ENCODE results near the gene DPF3. TPM values are rescaled to one million over a fixed set of nuclear protein-coding genes. Genes with fewer than 3 reads are reported as not detected.
A peak's percentile ranks its signal among the peaks of the same experiment; 100 is the strongest.

Gene DPF3
- total RNA-seq, 1 experiment from 2014 or later = 0.31 TPM

DNA sequence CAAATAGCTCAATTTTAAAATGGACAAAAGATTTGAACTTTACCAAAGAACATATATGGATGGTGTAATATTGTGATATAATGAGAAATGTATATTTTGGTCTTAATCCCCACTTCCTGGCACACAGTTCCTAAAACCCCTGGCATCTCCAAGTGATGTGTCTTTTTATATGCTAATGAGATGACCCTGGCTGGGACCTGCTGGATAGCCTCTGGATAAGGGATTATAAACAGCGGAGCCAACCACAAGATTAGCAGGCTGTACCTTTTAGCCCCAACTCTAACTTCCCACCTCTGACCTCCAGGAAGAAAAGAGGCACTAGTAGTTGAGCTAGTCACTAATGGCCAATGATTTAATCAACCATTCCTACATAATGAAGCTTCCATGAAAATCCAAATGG, 130.0 kb downstream of the DPF3 start:
- Mint-ChIP-seq H3K4me1 (peaks cover 5% of the 10 kb centered on the region), H3K9me3 (peaks cover 62% of the 10 kb centered on the region), H3K27ac (no peak overlapping the region), H3K27me3 (ENCODE audit: low read depth) (no peaks in the 10 kb centered on the region; the same call in 1 of the 2 replicates), H3K4me3 (no peak overlapping the region), H3K36me3 (peaks cover 32% of the 10 kb centered on the region)
- CTCF ChIA-PET = no interaction called here
- POLR2A ChIA-PET = interaction anchor here (0.7 kb wide), 1 partner anchor 125 kb away, joined by 3 read pairs; no protein-coding TSS in a partner anchor
- ATAC-seq = peak; percentile 73
- DNase-seq (ENCODE audit: low spot score) = no peak
- TF ChIP-seq, protein P1, sequence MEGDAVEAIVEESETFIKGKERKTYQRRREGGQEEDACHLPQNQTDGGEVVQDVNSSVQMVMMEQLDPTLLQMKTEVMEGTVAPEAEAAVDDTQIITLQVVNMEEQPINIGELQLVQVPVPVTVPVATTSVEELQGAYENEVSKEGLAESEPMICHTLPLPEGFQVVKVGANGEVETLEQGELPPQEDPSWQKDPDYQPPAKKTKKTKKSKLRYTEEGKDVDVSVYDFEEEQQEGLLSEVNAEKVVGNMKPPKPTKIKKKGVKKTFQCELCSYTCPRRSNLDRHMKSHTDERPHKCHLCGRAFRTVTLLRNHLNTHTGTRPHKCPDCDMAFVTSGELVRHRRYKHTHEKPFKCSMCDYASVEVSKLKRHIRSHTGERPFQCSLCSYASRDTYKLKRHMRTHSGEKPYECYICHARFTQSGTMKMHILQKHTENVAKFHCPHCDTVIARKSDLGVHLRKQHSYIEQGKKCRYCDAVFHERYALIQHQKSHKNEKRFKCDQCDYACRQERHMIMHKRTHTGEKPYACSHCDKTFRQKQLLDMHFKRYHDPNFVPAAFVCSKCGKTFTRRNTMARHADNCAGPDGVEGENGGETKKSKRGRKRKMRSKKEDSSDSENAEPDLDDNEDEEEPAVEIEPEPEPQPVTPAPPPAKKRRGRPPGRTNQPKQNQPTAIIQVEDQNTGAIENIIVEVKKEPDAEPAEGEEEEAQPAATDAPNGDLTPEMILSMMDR (IDR thresholded peaks at IDR 0.05) = no peak
- TF ChIP-seq RORB (CRISPR knock-in tag; IDR thresholded peaks at IDR 0.05) (no peak), ZNF671 (CRISPR knock-in tag; IDR thresholded peaks at IDR 0.05) (no peak), TEAD1 (CRISPR knock-in tag; IDR thresholded peaks at IDR 0.05) (no peak), KAT7 (CRISPR knock-in tag; IDR thresholded peaks at IDR 0.05; ENCODE audit: borderline replicate concordance) (no peak)
- TF ChIP-seq, protein P2, sequence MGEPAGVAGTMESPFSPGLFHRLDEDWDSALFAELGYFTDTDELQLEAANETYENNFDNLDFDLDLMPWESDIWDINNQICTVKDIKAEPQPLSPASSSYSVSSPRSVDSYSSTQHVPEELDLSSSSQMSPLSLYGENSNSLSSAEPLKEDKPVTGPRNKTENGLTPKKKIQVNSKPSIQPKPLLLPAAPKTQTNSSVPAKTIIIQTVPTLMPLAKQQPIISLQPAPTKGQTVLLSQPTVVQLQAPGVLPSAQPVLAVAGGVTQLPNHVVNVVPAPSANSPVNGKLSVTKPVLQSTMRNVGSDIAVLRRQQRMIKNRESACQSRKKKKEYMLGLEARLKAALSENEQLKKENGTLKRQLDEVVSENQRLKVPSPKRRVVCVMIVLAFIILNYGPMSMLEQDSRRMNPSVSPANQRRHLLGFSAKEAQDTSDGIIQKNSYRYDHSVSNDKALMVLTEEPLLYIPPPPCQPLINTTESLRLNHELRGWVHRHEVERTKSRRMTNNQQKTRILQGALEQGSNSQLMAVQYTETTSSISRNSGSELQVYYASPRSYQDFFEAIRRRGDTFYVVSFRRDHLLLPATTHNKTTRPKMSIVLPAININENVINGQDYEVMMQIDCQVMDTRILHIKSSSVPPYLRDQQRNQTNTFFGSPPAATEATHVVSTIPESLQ (CRISPR knock-in tag; IDR thresholded peaks at IDR 0.05) = no peak

DNA sequence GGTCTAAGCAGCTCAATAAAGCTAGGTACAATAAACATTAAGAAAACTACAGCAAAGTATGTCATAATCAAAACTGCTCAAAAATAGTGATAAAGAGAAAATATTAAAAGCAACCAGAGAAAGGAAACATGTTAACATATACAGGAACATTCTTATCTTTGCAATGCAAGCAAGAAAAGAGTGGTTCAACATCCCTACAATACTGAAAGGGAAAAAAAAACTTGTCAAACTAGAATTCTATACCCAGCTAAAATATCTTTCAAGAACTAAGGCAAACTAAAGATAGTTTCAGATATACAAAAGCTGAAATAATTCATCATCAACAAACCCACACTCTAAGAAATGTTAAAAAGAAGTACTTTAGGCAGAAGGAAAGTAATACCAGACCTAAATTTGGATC, 134.2 kb downstream of the DPF3 start:
- ATAC-seq = no peak
- no peak overlapping the region for H3K27ac Mint-ChIP-seq
- TF ChIP-seq, protein P3, sequence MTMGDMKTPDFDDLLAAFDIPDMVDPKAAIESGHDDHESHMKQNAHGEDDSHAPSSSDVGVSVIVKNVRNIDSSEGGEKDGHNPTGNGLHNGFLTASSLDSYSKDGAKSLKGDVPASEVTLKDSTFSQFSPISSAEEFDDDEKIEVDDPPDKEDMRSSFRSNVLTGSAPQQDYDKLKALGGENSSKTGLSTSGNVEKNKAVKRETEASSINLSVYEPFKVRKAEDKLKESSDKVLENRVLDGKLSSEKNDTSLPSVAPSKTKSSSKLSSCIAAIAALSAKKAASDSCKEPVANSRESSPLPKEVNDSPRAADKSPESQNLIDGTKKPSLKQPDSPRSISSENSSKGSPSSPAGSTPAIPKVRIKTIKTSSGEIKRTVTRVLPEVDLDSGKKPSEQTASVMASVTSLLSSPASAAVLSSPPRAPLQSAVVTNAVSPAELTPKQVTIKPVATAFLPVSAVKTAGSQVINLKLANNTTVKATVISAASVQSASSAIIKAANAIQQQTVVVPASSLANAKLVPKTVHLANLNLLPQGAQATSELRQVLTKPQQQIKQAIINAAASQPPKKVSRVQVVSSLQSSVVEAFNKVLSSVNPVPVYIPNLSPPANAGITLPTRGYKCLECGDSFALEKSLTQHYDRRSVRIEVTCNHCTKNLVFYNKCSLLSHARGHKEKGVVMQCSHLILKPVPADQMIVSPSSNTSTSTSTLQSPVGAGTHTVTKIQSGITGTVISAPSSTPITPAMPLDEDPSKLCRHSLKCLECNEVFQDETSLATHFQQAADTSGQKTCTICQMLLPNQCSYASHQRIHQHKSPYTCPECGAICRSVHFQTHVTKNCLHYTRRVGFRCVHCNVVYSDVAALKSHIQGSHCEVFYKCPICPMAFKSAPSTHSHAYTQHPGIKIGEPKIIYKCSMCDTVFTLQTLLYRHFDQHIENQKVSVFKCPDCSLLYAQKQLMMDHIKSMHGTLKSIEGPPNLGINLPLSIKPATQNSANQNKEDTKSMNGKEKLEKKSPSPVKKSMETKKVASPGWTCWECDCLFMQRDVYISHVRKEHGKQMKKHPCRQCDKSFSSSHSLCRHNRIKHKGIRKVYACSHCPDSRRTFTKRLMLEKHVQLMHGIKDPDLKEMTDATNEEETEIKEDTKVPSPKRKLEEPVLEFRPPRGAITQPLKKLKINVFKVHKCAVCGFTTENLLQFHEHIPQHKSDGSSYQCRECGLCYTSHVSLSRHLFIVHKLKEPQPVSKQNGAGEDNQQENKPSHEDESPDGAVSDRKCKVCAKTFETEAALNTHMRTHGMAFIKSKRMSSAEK (CRISPR knock-in tag; IDR thresholded peaks at IDR 0.05; ENCODE audit: borderline replicate concordance) = no peak
- TF ChIP-seq, protein P4, sequence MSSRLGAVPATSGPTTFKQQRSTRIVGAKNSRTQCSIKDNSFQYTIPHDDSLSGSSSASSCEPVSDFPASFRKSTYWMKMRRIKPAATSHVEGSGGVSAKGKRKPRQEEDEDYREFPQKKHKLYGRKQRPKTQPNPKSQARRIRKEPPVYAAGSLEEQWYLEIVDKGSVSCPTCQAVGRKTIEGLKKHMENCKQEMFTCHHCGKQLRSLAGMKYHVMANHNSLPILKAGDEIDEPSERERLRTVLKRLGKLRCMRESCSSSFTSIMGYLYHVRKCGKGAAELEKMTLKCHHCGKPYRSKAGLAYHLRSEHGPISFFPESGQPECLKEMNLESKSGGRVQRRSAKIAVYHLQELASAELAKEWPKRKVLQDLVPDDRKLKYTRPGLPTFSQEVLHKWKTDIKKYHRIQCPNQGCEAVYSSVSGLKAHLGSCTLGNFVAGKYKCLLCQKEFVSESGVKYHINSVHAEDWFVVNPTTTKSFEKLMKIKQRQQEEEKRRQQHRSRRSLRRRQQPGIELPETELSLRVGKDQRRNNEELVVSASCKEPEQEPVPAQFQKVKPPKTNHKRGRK (CRISPR knock-in tag; IDR thresholded peaks at IDR 0.05; ENCODE audit: borderline replicate concordance) = no peak
- TF ChIP-seq, protein P5, sequence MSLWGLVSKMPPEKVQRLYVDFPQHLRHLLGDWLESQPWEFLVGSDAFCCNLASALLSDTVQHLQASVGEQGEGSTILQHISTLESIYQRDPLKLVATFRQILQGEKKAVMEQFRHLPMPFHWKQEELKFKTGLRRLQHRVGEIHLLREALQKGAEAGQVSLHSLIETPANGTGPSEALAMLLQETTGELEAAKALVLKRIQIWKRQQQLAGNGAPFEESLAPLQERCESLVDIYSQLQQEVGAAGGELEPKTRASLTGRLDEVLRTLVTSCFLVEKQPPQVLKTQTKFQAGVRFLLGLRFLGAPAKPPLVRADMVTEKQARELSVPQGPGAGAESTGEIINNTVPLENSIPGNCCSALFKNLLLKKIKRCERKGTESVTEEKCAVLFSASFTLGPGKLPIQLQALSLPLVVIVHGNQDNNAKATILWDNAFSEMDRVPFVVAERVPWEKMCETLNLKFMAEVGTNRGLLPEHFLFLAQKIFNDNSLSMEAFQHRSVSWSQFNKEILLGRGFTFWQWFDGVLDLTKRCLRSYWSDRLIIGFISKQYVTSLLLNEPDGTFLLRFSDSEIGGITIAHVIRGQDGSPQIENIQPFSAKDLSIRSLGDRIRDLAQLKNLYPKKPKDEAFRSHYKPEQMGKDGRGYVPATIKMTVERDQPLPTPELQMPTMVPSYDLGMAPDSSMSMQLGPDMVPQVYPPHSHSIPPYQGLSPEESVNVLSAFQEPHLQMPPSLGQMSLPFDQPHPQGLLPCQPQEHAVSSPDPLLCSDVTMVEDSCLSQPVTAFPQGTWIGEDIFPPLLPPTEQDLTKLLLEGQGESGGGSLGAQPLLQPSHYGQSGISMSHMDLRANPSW (CRISPR knock-in tag; conservative IDR thresholded peaks at IDR 0.05; ENCODE audit: low read depth) = no peak
- TF ChIP-seq, protein P6, sequence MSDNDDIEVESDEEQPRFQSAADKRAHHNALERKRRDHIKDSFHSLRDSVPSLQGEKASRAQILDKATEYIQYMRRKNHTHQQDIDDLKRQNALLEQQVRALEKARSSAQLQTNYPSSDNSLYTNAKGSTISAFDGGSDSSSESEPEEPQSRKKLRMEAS (CRISPR knock-in tag; IDR thresholded peaks at IDR 0.05) = no peak
- TF ChIP-seq, protein P7, sequence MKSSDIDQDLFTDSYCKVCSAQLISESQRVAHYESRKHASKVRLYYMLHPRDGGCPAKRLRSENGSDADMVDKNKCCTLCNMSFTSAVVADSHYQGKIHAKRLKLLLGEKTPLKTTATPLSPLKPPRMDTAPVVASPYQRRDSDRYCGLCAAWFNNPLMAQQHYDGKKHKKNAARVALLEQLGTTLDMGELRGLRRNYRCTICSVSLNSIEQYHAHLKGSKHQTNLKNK (CRISPR knock-in tag; IDR thresholded peaks at IDR 0.05) = no peak
- TF ChIP-seq, protein P8, sequence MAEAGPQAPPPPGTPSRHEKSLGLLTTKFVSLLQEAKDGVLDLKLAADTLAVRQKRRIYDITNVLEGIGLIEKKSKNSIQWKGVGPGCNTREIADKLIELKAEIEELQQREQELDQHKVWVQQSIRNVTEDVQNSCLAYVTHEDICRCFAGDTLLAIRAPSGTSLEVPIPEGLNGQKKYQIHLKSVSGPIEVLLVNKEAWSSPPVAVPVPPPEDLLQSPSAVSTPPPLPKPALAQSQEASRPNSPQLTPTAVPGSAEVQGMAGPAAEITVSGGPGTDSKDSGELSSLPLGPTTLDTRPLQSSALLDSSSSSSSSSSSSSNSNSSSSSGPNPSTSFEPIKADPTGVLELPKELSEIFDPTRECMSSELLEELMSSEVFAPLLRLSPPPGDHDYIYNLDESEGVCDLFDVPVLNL (CRISPR knock-in tag; IDR thresholded peaks at IDR 0.05; ENCODE audit: borderline replicate concordance, low read depth) = no peak
- no peak for TF ChIP-seq NR3C1 (CRISPR knock-in tag; conservative IDR thresholded peaks at IDR 0.05; ENCODE audit: low read depth)
- no peak for TF ChIP-seq SMAD4 (CRISPR knock-in tag; IDR thresholded peaks at IDR 0.05)
- TF ChIP-seq CBFB (CRISPR knock-in tag; IDR thresholded peaks at IDR 0.05; ENCODE audit: low read depth) = no peak
- TF ChIP-seq NFYB (CRISPR knock-in tag; conservative IDR thresholded peaks at IDR 0.05; ENCODE audit: low read depth) = no peak
- no peak for TF ChIP-seq TP53 (CRISPR knock-in tag; IDR thresholded peaks at IDR 0.05)
- TF ChIP-seq ESRRA (CRISPR knock-in tag; IDR thresholded peaks at IDR 0.05; ENCODE audit: borderline replicate concordance) = no peak
- no peak for TF ChIP-seq ZNF423 (CRISPR knock-in tag; IDR thresholded peaks at IDR 0.05)
- peaks cover 21% of the 10 kb centered on the region for H3K36me3 Mint-ChIP-seq
- peaks cover 2% of the 10 kb centered on the region; the same call in 1 of the 2 replicates for H3K27me3 Mint-ChIP-seq (ENCODE audit: low read depth)
- ChIA-PET CTCF (interaction anchor here (2.5 kb wide), 1 partner anchor 246 kb away, joined by 14 read pairs; no protein-coding TSS in a partner anchor), POLR2A (no interaction called here)
- peaks cover 40% of the 10 kb centered on the region for H3K9me3 Mint-ChIP-seq
- peaks cover 5% of the 10 kb centered on the region for H3K4me1 Mint-ChIP-seq
- no peak overlapping the region for H3K4me3 Mint-ChIP-seq
- no peak for DNase-seq (ENCODE audit: low spot score)
